Esophagus squamous epithelium (tissue), 4 donors: ENCODE measurements around the gene CUTC.

ENCODE experiments used
- POLR2A ChIP-seq, 4 donors: fragments of 450-650 bp; IDR thresholded peaks; one replicate each; pipeline ENCODE4 v1.6.1; 2017; ENCODE audit warnings: antibody characterized with exemption in 4 of 4, mild to moderate bottlenecking in 4 of 4, moderate library complexity in 3 of 4
- TF ChIP-seq, protein P1 (sequence below), 6 experiments: fragments of 450-650 bp in 4 of 6; fragments of 200-600 bp in 2 of 6; sonication (generic) in 2 of 6; IDR thresholded peaks; one replicate each; pipeline ENCODE4 v1.5.1; 2016 to 2019; ENCODE audit warnings: antibody characterized with exemption in 6 of 6, mild to moderate bottlenecking in 4 of 6, moderate library complexity in 4 of 6

DNA sequence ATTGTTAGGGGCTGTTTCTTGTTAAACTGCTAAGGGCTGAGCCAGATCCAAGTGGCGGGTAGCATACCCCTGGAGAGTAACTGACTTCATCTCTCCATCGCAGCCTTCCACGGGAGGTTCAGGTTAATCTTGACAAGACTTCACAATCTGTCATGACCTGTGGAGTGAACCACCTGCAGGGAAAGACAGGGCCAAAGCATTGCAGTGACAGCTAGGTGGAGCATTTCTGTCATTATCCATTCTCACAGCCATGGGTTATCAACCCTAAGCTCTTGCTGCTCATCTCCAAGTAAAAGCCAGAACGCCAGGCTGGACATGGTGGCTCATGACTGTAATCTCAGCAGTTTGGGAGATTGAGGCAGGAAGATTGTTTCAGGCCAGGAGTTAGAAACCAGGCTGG, 67.6 kb downstream of the CUTC start:
- TF ChIP-seq, protein P1, sequence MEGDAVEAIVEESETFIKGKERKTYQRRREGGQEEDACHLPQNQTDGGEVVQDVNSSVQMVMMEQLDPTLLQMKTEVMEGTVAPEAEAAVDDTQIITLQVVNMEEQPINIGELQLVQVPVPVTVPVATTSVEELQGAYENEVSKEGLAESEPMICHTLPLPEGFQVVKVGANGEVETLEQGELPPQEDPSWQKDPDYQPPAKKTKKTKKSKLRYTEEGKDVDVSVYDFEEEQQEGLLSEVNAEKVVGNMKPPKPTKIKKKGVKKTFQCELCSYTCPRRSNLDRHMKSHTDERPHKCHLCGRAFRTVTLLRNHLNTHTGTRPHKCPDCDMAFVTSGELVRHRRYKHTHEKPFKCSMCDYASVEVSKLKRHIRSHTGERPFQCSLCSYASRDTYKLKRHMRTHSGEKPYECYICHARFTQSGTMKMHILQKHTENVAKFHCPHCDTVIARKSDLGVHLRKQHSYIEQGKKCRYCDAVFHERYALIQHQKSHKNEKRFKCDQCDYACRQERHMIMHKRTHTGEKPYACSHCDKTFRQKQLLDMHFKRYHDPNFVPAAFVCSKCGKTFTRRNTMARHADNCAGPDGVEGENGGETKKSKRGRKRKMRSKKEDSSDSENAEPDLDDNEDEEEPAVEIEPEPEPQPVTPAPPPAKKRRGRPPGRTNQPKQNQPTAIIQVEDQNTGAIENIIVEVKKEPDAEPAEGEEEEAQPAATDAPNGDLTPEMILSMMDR (IDR thresholded peaks at IDR 0.05): no peak
- TF ChIP-seq POLR2A (IDR thresholded peaks at IDR 0.05): no peak
